Trophoblast cell (in vitro differentiated cells and primary cell): ENCODE measurements around the gene PAPPA.

ENCODE experiments used
- DNase-seq, 2 donors: peaks; one replicate each; pipeline ENCODE4 v3.0.0-alpha.2; 2016
- H2AFZ ChIP-seq: 2 replicates; pipeline ENCODE4 v1.6.1; 2013; ENCODE audit warnings: low read length, moderate library complexity, mild to moderate bottlenecking; ENCODE audit not compliant: insufficient read depth, poor library complexity
- H2AK5ac ChIP-seq: 2 replicates; pipeline ENCODE4 v1.6.1; 2013; ENCODE audit warnings: mild to moderate bottlenecking, low read length
- H2BK120ac ChIP-seq: 2 replicates; pipeline ENCODE4 v1.6.1; 2013; ENCODE audit warnings: low read length, mild to moderate bottlenecking, moderate library complexity; ENCODE audit not compliant: insufficient read depth, poor library complexity
- H2BK12ac ChIP-seq: 2 replicates; pipeline ENCODE4 v1.6.1; 2013; ENCODE audit warnings: mild to moderate bottlenecking, low read length, moderate library complexity
- H2BK5ac ChIP-seq: 2 replicates; pipeline ENCODE4 v1.6.1; 2013; ENCODE audit warnings: low read length, low read depth, moderate library complexity, mild to moderate bottlenecking; ENCODE audit not compliant: poor library complexity
- H3K14ac ChIP-seq: 2 replicates; pipeline ENCODE4 v1.6.1; 2013; ENCODE audit warnings: mild to moderate bottlenecking, low read length
- H3K18ac ChIP-seq: 2 replicates; pipeline ENCODE4 v1.6.1; 2013; ENCODE audit warnings: mild to moderate bottlenecking, low read length
- H3K23ac ChIP-seq: 2 replicates; pipeline ENCODE4 v1.6.1; 2013; ENCODE audit warnings: low read length
- H3K27ac ChIP-seq: 2 replicates; pipeline ENCODE4 v1.5.1; 2013; ENCODE audit warnings: low read depth, mild to moderate bottlenecking, inconsistent platforms, low read length, moderate library complexity
- H3K27me3 ChIP-seq: 2 replicates; pipeline ENCODE4 v1.6.1; 2013; ENCODE audit warnings: inconsistent platforms, mild to moderate bottlenecking, low read length, moderate library complexity; ENCODE audit not compliant: insufficient read depth
- H3K36me3 ChIP-seq, 2 experiments: 1 replicate in 1 of 2; 2 replicates in 1 of 2; pipeline ENCODE4 v1.6.1; 2013; ENCODE audit warnings: low read length in 2 of 2, mild to moderate bottlenecking in 2 of 2, moderate library complexity in 1 of 2; ENCODE audit not compliant: insufficient read depth in 2 of 2, control insufficient read depth in 1 of 2
- H3K4ac ChIP-seq: 2 replicates; pipeline ENCODE4 v1.6.1; 2013; ENCODE audit warnings: low read depth, mild to moderate bottlenecking, low read length, moderate library complexity
- H3K4me1 ChIP-seq, 2 experiments: 1 replicate in 1 of 2; 2 replicates in 1 of 2; pipeline ENCODE4 v1.6.1; 2013; ENCODE audit warnings: low read length in 2 of 2, mild to moderate bottlenecking in 2 of 2, moderate library complexity in 1 of 2; ENCODE audit not compliant: insufficient read depth in 2 of 2, control insufficient read depth in 1 of 2
- H3K4me2 ChIP-seq: 2 replicates; pipeline ENCODE4 v1.6.1; 2013; ENCODE audit warnings: inconsistent platforms, mild to moderate bottlenecking, low read length, moderate library complexity
- H3K4me3 ChIP-seq: 2 replicates; pipeline ENCODE4 v1.5.1; 2013; ENCODE audit warnings: mild to moderate bottlenecking, low read depth, low read length, inconsistent platforms
- H3K79me1 ChIP-seq: one replicate; pipeline ENCODE4 v1.6.1; 2013; ENCODE audit warnings: low read length
- H3K79me2 ChIP-seq: 2 replicates; pipeline ENCODE4 v1.6.1; 2013; ENCODE audit warnings: low read length, mild to moderate bottlenecking; ENCODE audit not compliant: control insufficient read depth, insufficient read depth, poor library complexity
- H3K9ac ChIP-seq: 2 replicates; pipeline ENCODE4 v1.6.1; 2013; ENCODE audit warnings: mild to moderate bottlenecking, low read length
- H3K9me3 ChIP-seq: 2 replicates; pipeline ENCODE4 v1.6.1; 2013; ENCODE audit warnings: low read depth, mild to moderate bottlenecking, control low read depth, inconsistent platforms, low read length; ENCODE audit not compliant: insufficient read depth
- H4K12ac ChIP-seq: 2 replicates; pipeline ENCODE4 v1.6.1; 2013; ENCODE audit warnings: low read depth, mild to moderate bottlenecking, low read length, moderate library complexity
- H4K8ac ChIP-seq: 2 replicates; pipeline ENCODE4 v1.6.1; 2013; ENCODE audit warnings: low read depth, mild to moderate bottlenecking, low read length, moderate library complexity
- H4K91ac ChIP-seq: one replicate; pipeline ENCODE4 v1.6.1; 2013; ENCODE audit warnings: low read depth, mild to moderate bottlenecking, low read length, moderate library complexity
- WGBS: extraction: QIAGEN DNeasy Blood & Tissue Kit; methylation state at CpG from one replicate; pipeline ENCODE4 v1.1.7; 2013; ENCODE audit warnings: missing lambda C conversion rate; ENCODE audit not compliant: insufficient read length, insufficient coverage; ENCODE audit errors: extremely low coverage; 5-methylcytosine and 5-hydroxymethylcytosine counted together

PAPPA gene

DNA sequence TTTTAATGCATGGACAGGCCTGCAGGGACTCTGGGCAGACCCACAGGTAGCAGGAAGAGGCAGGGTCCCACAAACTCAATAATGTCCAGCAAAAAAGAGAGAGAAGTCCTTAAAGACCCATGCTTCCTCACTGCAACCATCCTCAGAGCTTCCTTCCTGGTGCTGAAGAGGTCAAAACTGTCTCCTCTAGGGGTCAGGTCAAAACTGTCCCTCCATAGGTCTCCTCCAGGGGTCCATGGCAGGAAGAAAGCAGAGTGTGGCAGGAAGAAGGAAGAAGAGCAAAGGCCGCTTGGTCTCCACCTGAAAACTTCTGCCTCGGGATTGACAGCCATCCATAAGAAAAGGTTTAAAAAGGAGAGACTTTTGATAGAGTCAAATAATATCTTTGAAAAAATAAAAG, 271.7 kb downstream of the PAPPA start:
- peaks cover 0 to 2% of the 10 kb centered on the region in 2 experiments for H3K36me3 ChIP-seq
- H3K4me1 ChIP-seq = no peaks in the 10 kb centered on the region
- no peak for DNase-seq
- no peaks in the 10 kb centered on the region for H3K79me1 ChIP-seq
- no CpG with 5 or more reads among the region's 2 CpGs for WGBS
- no peaks in the 10 kb centered on the region for H3K27me3 ChIP-seq
- no peak overlapping the region for H3K23ac ChIP-seq
- H3K4me3 ChIP-seq = no peak overlapping the region
- no peak overlapping the region for H4K8ac ChIP-seq
- no peak overlapping the region for H2AK5ac ChIP-seq
- H3K9ac ChIP-seq = no peak overlapping the region
- H4K91ac ChIP-seq = no peak overlapping the region
- no peaks in the 10 kb centered on the region for H3K9me3 ChIP-seq
- no peak overlapping the region for H2BK12ac ChIP-seq
- H3K18ac ChIP-seq = no peak overlapping the region
- H3K4me2 ChIP-seq = no peak overlapping the region
- H3K4ac ChIP-seq = no peak overlapping the region
- no peak overlapping the region for H2BK5ac ChIP-seq
- H2BK120ac ChIP-seq = no peak overlapping the region
- no peak overlapping the region for H4K12ac ChIP-seq
- no peak overlapping the region for H2AFZ ChIP-seq
- no peak overlapping the region for H3K27ac ChIP-seq
- H3K14ac ChIP-seq = no peak overlapping the region
- no peaks in the 10 kb centered on the region for H3K79me2 ChIP-seq

DNA sequence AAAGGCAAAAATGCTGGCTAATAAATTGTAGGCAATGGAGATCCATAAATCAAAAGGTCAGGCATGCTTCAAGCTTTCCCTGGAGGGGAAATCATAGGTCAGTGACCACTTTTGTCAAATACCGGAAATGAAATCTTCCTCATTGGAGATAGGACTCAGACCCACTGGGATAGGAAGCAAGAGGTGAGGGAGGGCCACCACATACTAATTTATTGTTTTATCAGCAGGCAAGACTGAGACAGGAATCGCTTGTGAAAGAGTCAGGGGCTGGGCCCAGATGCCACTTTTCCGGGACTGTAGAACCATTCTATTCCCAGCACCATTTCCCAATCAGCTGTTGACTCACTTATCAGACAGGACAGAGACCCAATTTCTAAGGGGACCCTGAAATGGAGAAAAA, 277.3 kb downstream of the PAPPA start:
- H2AFZ ChIP-seq = no peak overlapping the region
- DNase-seq = no peak
- no peaks in the 10 kb centered on the region for H3K79me2 ChIP-seq
- no peak overlapping the region for H3K23ac ChIP-seq
- H2BK12ac ChIP-seq = no peak overlapping the region
- no peak overlapping the region for H3K27ac ChIP-seq
- no peak overlapping the region for H3K9ac ChIP-seq
- no peaks in the 10 kb centered on the region for H3K9me3 ChIP-seq
- no peak overlapping the region for H3K14ac ChIP-seq
- no CpG with 5 or more reads among the region's 3 CpGs for WGBS
- H3K4me1 ChIP-seq = peaks cover 0 to 4% of the 10 kb centered on the region in 2 experiments
- no peaks in the 10 kb centered on the region for H3K36me3 ChIP-seq
- no peak overlapping the region for H2AK5ac ChIP-seq
- no peak overlapping the region for H3K18ac ChIP-seq
- no peak overlapping the region for H3K4me2 ChIP-seq
- H3K4me3 ChIP-seq = no peak overlapping the region
- no peak overlapping the region for H4K12ac ChIP-seq
- no peaks in the 10 kb centered on the region for H3K79me1 ChIP-seq
- H4K8ac ChIP-seq = no peak overlapping the region
- H3K27me3 ChIP-seq = no peaks in the 10 kb centered on the region
- H3K4ac ChIP-seq = no peak overlapping the region
- H4K91ac ChIP-seq = no peak overlapping the region
- H2BK5ac ChIP-seq = no peak overlapping the region
- no peak overlapping the region for H2BK120ac ChIP-seq

GRCh38 chr9:116432051-116432450, 278.5 kb downstream of the PAPPA start:
- Histone ChIP-seq H4K8ac (no peak overlapping the region), H2AFZ (no peak overlapping the region), H3K9ac (no peak overlapping the region), H2BK120ac (no peak overlapping the region), H4K12ac (no peak overlapping the region), H3K4ac (no peak overlapping the region), H2AK5ac (no peak overlapping the region), H3K23ac (no peak overlapping the region), H3K36me3 (no peaks in the 10 kb centered on the region), H3K79me2 (no peaks in the 10 kb centered on the region), H3K4me3 (no peak overlapping the region), H3K4me1 (peaks cover 0 to 4% of the 10 kb centered on the region in 2 experiments), H3K27ac (no peak overlapping the region), H3K9me3 (no peaks in the 10 kb centered on the region), H3K18ac (no peak overlapping the region), H2BK12ac (no peak overlapping the region), H3K79me1 (no peaks in the 10 kb centered on the region), H2BK5ac (no peak overlapping the region), H3K27me3 (no peaks in the 10 kb centered on the region), H3K14ac (no peak overlapping the region), H4K91ac (no peak overlapping the region), H3K4me2 (no peak overlapping the region)
- WGBS = no CpG with 5 or more reads among the region's 1 CpG
- peak in 1 of 2 donors; percentile 52 for DNase-seq

- H2BK5ac ChIP-seq = no peak overlapping the region
- no peak overlapping the region for H4K8ac ChIP-seq
- no peak overlapping the region for H3K27ac ChIP-seq
- H2AK5ac ChIP-seq = no peak overlapping the region
- no peak overlapping the region for H2BK120ac ChIP-seq
- H4K12ac ChIP-seq = no peak overlapping the region
- no peaks in the 10 kb centered on the region for H3K27me3 ChIP-seq
- no peak overlapping the region for H3K9ac ChIP-seq
- no peak overlapping the region for H3K4me3 ChIP-seq
- no peak overlapping the region for H4K91ac ChIP-seq
- no peaks in the 10 kb centered on the region for H3K9me3 ChIP-seq
- no CpG with 5 or more reads among the region's 4 CpGs for WGBS
- no peak overlapping the region for H2AFZ ChIP-seq
- H3K4me1 ChIP-seq = peaks cover 4 to 10% of the 10 kb centered on the region in 2 experiments
- H3K79me2 ChIP-seq = no peaks in the 10 kb centered on the region
- H3K18ac ChIP-seq = no peak overlapping the region
- H2BK12ac ChIP-seq = no peak overlapping the region
- H3K79me1 ChIP-seq = peaks cover 2% of the 10 kb centered on the region
- no peak overlapping the region for H3K23ac ChIP-seq
- no peak for DNase-seq
- no peak overlapping the region for H3K14ac ChIP-seq
- H3K36me3 ChIP-seq = no peaks in the 10 kb centered on the region
- no peak overlapping the region for H3K4ac ChIP-seq
- H3K4me2 ChIP-seq = no peak overlapping the region
Measured at GRCh38 chr9:116434314-116434713, 280.7 kb downstream of the PAPPA start.
